Epithelial cell of esophagus (primary cell): ENCODE measurements around the gene PIGR.

Source experiments
- DNase-seq: peaks from one replicate; pipeline ENCODE4 v3.0.0; 2010; ENCODE audit warnings: low read depth
- H3K4me3 ChIP-seq: 2 replicates; pipeline ENCODE4 v1.5.1; 2011; ENCODE audit warnings: mild to moderate bottlenecking, low read length, control low read depth
- CTCF ChIP-seq: IDR thresholded peaks from 2 replicates; pipeline ENCODE4 v1.5.1; 2011; ENCODE audit warnings: low read depth, mild to moderate bottlenecking, low read length, control low read depth, inconsistent platforms; ENCODE audit not compliant: insufficient read depth; ENCODE audit errors: missing control alignments

PIGR gene

GRCh38 chr1:206883876-206884275 is 62.4 kb downstream of the PIGR start:
- no peak for TF ChIP-seq CTCF
- H3K4me3 ChIP-seq, result no peak overlapping the region
- DNase-seq, result no peak

- no peak for TF ChIP-seq CTCF
- H3K4me3 ChIP-seq, result no peak overlapping the region
- no peak for DNase-seq
These were observed 63.1 kb downstream of the PIGR start for GRCh38 chr1:206883160-206883559.

GRCh38 chr1:206882555-206882954 is 63.7 kb downstream of the PIGR start:
- no peak for TF ChIP-seq CTCF
- DNase-seq, result no peak

DNA sequence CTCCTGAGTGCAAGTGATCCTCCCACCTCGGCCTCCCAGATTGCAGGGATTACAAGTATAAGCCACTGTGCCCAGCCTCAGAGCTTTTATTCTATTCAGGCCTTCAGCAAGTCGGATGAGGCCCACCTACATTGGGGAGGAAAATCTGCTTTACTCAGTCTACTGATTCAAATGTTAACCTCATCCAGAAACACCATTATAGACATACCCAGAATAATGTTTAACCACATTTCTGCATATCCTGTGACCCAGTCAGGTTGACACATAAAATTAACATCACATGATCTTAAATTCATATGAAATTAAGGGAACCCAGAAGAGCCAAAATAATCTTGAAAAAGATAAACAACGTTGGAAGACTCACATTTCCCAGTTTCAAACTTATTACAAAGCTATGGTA is 66.0 kb downstream of the PIGR start:
- no peak for DNase-seq
- H3K4me3 ChIP-seq, result no peak overlapping the region
- TF ChIP-seq CTCF, result no peak

More at GRCh38 chr1:206882555-206882954, 63.7 kb downstream of the PIGR start:
- no peak overlapping the region for H3K4me3 ChIP-seq
